Measurements from ENCODE around the gene WIPF1. TPM values are rescaled to one million over a fixed set of nuclear protein-coding genes. Genes with fewer than 3 reads are reported as not detected.

Gene WIPF1
- total RNA-seq, 2 experiments from 2014 or later = 465 to 588 TPM

- CTCF ChIA-PET = interaction anchor here (1.0 to 7.2 kb wide), 3 partner anchors 13 to 33 kb away, joined by 3 to 51 read pairs (median 5); partner anchors contain the start of gene WIPF1
- Mint-ChIP-seq H3K4me3 (peak overlapping the region; percentile 99), H3K27me3 (no peaks in the 10 kb centered on the region), H3K27ac (peak overlapping the region; percentile 100), H3K9me3 (ENCODE audit: low read depth) (no peaks in the 10 kb centered on the region), H3K36me3 (peaks cover 66% of the 10 kb centered on the region), H3K4me1 (peaks cover 74% of the 10 kb centered on the region)
- peak; percentile 42 for DNase-seq
- no peak for ATAC-seq
Observed at GRCh38 chr2:174631009-174631981, 33.7 kb upstream of the WIPF1 start.

GRCh38 chr2:174630107-174630506 is 32.5 kb upstream of the WIPF1 start:
- H3K27ac Mint-ChIP-seq = peak overlapping the region; percentile 100
- DNase-seq (no peak), ATAC-seq (no peak)
- peaks cover 73% of the 10 kb centered on the region for H3K4me1 Mint-ChIP-seq
- H3K4me3 Mint-ChIP-seq = peak overlapping the region; percentile 99
- H3K36me3 Mint-ChIP-seq = peaks cover 75% of the 10 kb centered on the region
- no peaks in the 10 kb centered on the region for H3K9me3 Mint-ChIP-seq (ENCODE audit: low read depth)
- CTCF ChIA-PET = interaction anchor here (0.8 to 2.7 kb wide), 3 partner anchors 27 to 52 kb away, joined by 3 to 8 read pairs (median 3); no protein-coding TSS in a partner anchor
- no peaks in the 10 kb centered on the region for H3K27me3 Mint-ChIP-seq

GRCh38 chr2:174629506-174629905 is 31.9 kb upstream of the WIPF1 start:
- peak overlapping the region; percentile 99 for H3K4me3 Mint-ChIP-seq
- no peak for ATAC-seq
- H3K27ac Mint-ChIP-seq = peak overlapping the region; percentile 44

GRCh38 chr2:174628528-174629169 is 31.0 kb upstream of the WIPF1 start:
- no peaks in the 10 kb centered on the region for H3K9me3 Mint-ChIP-seq (ENCODE audit: low read depth)
- H3K27ac Mint-ChIP-seq = no peak overlapping the region
- DNase-seq = no peak
- no peak for ATAC-seq
- peaks cover 80% of the 10 kb centered on the region for H3K4me1 Mint-ChIP-seq
- H3K4me3 Mint-ChIP-seq = no peak overlapping the region
- H3K27me3 Mint-ChIP-seq = no peaks in the 10 kb centered on the region
- peaks cover 84% of the 10 kb centered on the region for H3K36me3 Mint-ChIP-seq
- CTCF ChIA-PET = interaction anchor here (2.1 to 2.7 kb wide), 2 partner anchors 26 to 60 kb away, joined by 5 to 8 read pairs; no protein-coding TSS in a partner anchor

More at GRCh38 chr2:174629506-174629905, 31.9 kb upstream of the WIPF1 start:
- Mint-ChIP-seq H3K36me3 (peaks cover 78% of the 10 kb centered on the region), H3K9me3 (ENCODE audit: low read depth) (no peaks in the 10 kb centered on the region), H3K4me1 (peaks cover 72% of the 10 kb centered on the region), H3K27me3 (no peaks in the 10 kb centered on the region)
- no peak for DNase-seq
- CTCF ChIA-PET = interaction anchor here (0.8 to 2.7 kb wide), 4 partner anchors 27 to 59 kb away, joined by 3 to 8 read pairs (median 4); no protein-coding TSS in a partner anchor

- DNase-seq (no peak), ATAC-seq (no peak)
- Mint-ChIP-seq H3K27me3 (no peaks in the 10 kb centered on the region), H3K9me3 (ENCODE audit: low read depth) (no peaks in the 10 kb centered on the region), H3K4me1 (peaks cover 86% of the 10 kb centered on the region), H3K36me3 (peaks cover 80% of the 10 kb centered on the region), H3K4me3 (no peak overlapping the region), H3K27ac (peak overlapping the region; percentile 66)
- CTCF ChIA-PET = no interaction called here
Observed at GRCh38 chr2:174627216-174627615, 29.6 kb upstream of the WIPF1 start.

GRCh38 chr2:174624895-174625430 is 27.4 kb upstream of the WIPF1 start:
- ATAC-seq (no peak), DNase-seq (no peak)
- no peak overlapping the region for H3K4me3 Mint-ChIP-seq
- no peaks in the 10 kb centered on the region for H3K27me3 Mint-ChIP-seq
- H3K27ac Mint-ChIP-seq = peak overlapping the region; percentile 54
- no peaks in the 10 kb centered on the region for H3K9me3 Mint-ChIP-seq (ENCODE audit: low read depth)
- H3K4me1 Mint-ChIP-seq = peaks cover 79% of the 10 kb centered on the region
- H3K36me3 Mint-ChIP-seq = peaks cover 72% of the 10 kb centered on the region
- CTCF ChIA-PET = interaction anchor here (1.0 to 2.8 kb wide), 5 partner anchors 10 to 64 kb away, joined by 3 to 11 read pairs (median 4); no protein-coding TSS in a partner anchor

- H3K4me3 Mint-ChIP-seq = no peak overlapping the region
- no peaks in the 10 kb centered on the region for H3K9me3 Mint-ChIP-seq (ENCODE audit: low read depth)
- CTCF ChIA-PET = interaction anchor here (0.9 to 2.8 kb wide), 7 partner anchors 9 to 161 kb away, joined by 3 to 11 read pairs (median 5); no protein-coding TSS in a partner anchor
- peak overlapping the region; percentile 62 for H3K27ac Mint-ChIP-seq
- peaks cover 69% of the 10 kb centered on the region for H3K36me3 Mint-ChIP-seq
- DNase-seq (no peak), ATAC-seq (no peak)
- no peaks in the 10 kb centered on the region for H3K27me3 Mint-ChIP-seq
- H3K4me1 Mint-ChIP-seq = peaks cover 77% of the 10 kb centered on the region
Observed at GRCh38 chr2:174623690-174624089, 26.1 kb upstream of the WIPF1 start.

GRCh38 chr2:174623106-174623637 is 25.6 kb upstream of the WIPF1 start:
- Mint-ChIP-seq H3K27me3 (no peaks in the 10 kb centered on the region), H3K4me1 (peaks cover 77% of the 10 kb centered on the region), H3K27ac (peak overlapping the region; percentile 62), H3K36me3 (peaks cover 66% of the 10 kb centered on the region), H3K9me3 (ENCODE audit: low read depth) (no peaks in the 10 kb centered on the region), H3K4me3 (no peak overlapping the region)
- CTCF ChIA-PET = interaction anchor here (0.9 to 2.8 kb wide), 7 partner anchors 10 to 160 kb away, joined by 3 to 11 read pairs (median 5); no protein-coding TSS in a partner anchor
- ATAC-seq = peak; percentile 21
- no peak for DNase-seq

GRCh38 chr2:174621323-174621722 is 23.7 kb upstream of the WIPF1 start:
- no peak for DNase-seq
- ATAC-seq = no peak
- H3K36me3 Mint-ChIP-seq = peaks cover 60% of the 10 kb centered on the region
- H3K27me3 Mint-ChIP-seq = no peaks in the 10 kb centered on the region
- CTCF ChIA-PET = interaction anchor here (0.7 to 6.4 kb wide), 3 partner anchors 13 to 67 kb away, joined by 4 to 51 read pairs (median 14); no protein-coding TSS in a partner anchor
- peaks cover 77% of the 10 kb centered on the region for H3K4me1 Mint-ChIP-seq
- no peaks in the 10 kb centered on the region for H3K9me3 Mint-ChIP-seq (ENCODE audit: low read depth)
- H3K27ac Mint-ChIP-seq = no peak overlapping the region
- H3K4me3 Mint-ChIP-seq = no peak overlapping the region

- H3K27ac Mint-ChIP-seq = peak overlapping the region; percentile 96
- no peaks in the 10 kb centered on the region for H3K27me3 Mint-ChIP-seq
- CTCF ChIA-PET = interaction anchor here (0.9 to 6.4 kb wide), 8 partner anchors 9 to 70 kb away, joined by 3 to 51 read pairs (median 6); partner anchors contain the start of gene WIPF1
- H3K4me3 Mint-ChIP-seq = peak overlapping the region; percentile 64
- ATAC-seq (peak; percentile 22), DNase-seq (no peak)
- no peaks in the 10 kb centered on the region for H3K9me3 Mint-ChIP-seq (ENCODE audit: low read depth)
- H3K36me3 Mint-ChIP-seq = peaks cover 55% of the 10 kb centered on the region
- H3K4me1 Mint-ChIP-seq = peaks cover 77% of the 10 kb centered on the region
Observed at GRCh38 chr2:174618179-174618578, 20.6 kb upstream of the WIPF1 start.

GRCh38 chr2:174617718-174618117 is 20.1 kb upstream of the WIPF1 start:
- H3K27ac Mint-ChIP-seq = peak overlapping the region; percentile 96
- peak overlapping the region; percentile 64 for H3K4me3 Mint-ChIP-seq
- H3K27me3 Mint-ChIP-seq = no peaks in the 10 kb centered on the region
- H3K4me1 Mint-ChIP-seq = peaks cover 79% of the 10 kb centered on the region
- H3K36me3 Mint-ChIP-seq = peaks cover 56% of the 10 kb centered on the region
- H3K9me3 Mint-ChIP-seq (ENCODE audit: low read depth) = no peaks in the 10 kb centered on the region
- peak; percentile 72 for ATAC-seq
- CTCF ChIA-PET = interaction anchor here (0.9 to 6.4 kb wide), 7 partner anchors 9 to 71 kb away, joined by 4 to 51 read pairs (median 14); no protein-coding TSS in a partner anchor
- peak; percentile 50 for DNase-seq

- DNase-seq = no peak
- ATAC-seq = peak; percentile 10
- no peaks in the 10 kb centered on the region for H3K27me3 Mint-ChIP-seq
- H3K9me3 Mint-ChIP-seq (ENCODE audit: low read depth) = no peaks in the 10 kb centered on the region
- CTCF ChIA-PET = interaction anchor here (2.3 to 6.4 kb wide), 4 partner anchors 8 to 71 kb away, joined by 10 to 51 read pairs (median 22); partner anchors contain the start of gene WIPF1
- peaks cover 81% of the 10 kb centered on the region for H3K4me1 Mint-ChIP-seq
- peak overlapping the region; percentile 96 for H3K27ac Mint-ChIP-seq
- H3K4me3 Mint-ChIP-seq = peak overlapping the region; percentile 64
- peaks cover 58% of the 10 kb centered on the region for H3K36me3 Mint-ChIP-seq
Observed at GRCh38 chr2:174617120-174617519, 19.5 kb upstream of the WIPF1 start.

Measured in activated CD8-positive, alpha-beta memory T cell treated with anti-CD3 and anti-CD28 coated beads, Interleukin-2, amount 10 ng/mL, durations not matched to agents 7 days and 5 days (primary cell).